GM23248 (cell line): ENCODE measurements around the gene GAMT. TPM values are rescaled to one million over a fixed set of nuclear protein-coding genes. Genes with fewer than 3 reads are reported as not detected.
"Not testable (repeated sequence)": the region's sequence is repeated elsewhere in the genome, so short reads cannot be mapped to it uniquely, and the experiment has no call there.

Source experiments
- DNase-seq: peaks from one replicate; pipeline ENCODE4 v3.0.0-alpha.2; 2015
- H2AFZ ChIP-seq: fragments of 200-600 bp; sonication (generic); 2 replicates; pipeline ENCODE4 v1.6.1; 2016; ENCODE audit warnings: antibody characterized with exemption
- H3F3A ChIP-seq: fragments of 200-600 bp; sonication (generic); 2 replicates; pipeline ENCODE4 v1.6.1; 2016; ENCODE audit warnings: mild to moderate bottlenecking, antibody characterized with exemption, mixed run types; ENCODE audit not compliant: insufficient read depth
- H3K27ac ChIP-seq: fragments of 200-600 bp; sonication (generic); 2 replicates; pipeline ENCODE4 v1.5.1; 2016; ENCODE audit warnings: mild to moderate bottlenecking
- H3K27me3 ChIP-seq: fragments of 200-600 bp; sonication (generic); replicated peaks from 2 replicates; pipeline ENCODE4 v1.6.1; 2016; ENCODE audit warnings: mild to moderate bottlenecking; ENCODE audit not compliant: insufficient read depth
- H3K36me3 ChIP-seq: fragments of 200-600 bp; sonication (generic); 2 replicates; pipeline ENCODE4 v1.6.1; 2016; ENCODE audit warnings: low read depth, mild to moderate bottlenecking
- H3K4me1 ChIP-seq: fragments of 200-600 bp; sonication (generic); 2 replicates; pipeline ENCODE4 v1.6.1; 2016; ENCODE audit warnings: mild to moderate bottlenecking; ENCODE audit not compliant: insufficient read depth
- H3K4me2 ChIP-seq: fragments of 200-600 bp; sonication (generic); one replicate; pipeline ENCODE4 v1.6.1; 2016; ENCODE audit warnings: mild to moderate bottlenecking; ENCODE audit not compliant: unreplicated experiment
- H3K4me3 ChIP-seq: fragments of 200-600 bp; sonication (generic); 2 replicates; pipeline ENCODE4 v1.5.1; 2016; ENCODE audit warnings: mild to moderate bottlenecking
- H3K79me2 ChIP-seq: fragments of 200-600 bp; sonication (generic); 2 replicates; pipeline ENCODE4 v1.6.1; 2016; ENCODE audit warnings: mild to moderate bottlenecking; ENCODE audit not compliant: insufficient read depth
- H3K9ac ChIP-seq: fragments of 200-600 bp; sonication (generic); 2 replicates; pipeline ENCODE4 v1.6.1; 2016; ENCODE audit warnings: mild to moderate bottlenecking
- H3K9me2 ChIP-seq: fragments of 200-600 bp; sonication (generic); 2 replicates; pipeline ENCODE4 v1.6.1; 2016; ENCODE audit warnings: mixed run types, mild to moderate bottlenecking, moderate library complexity; ENCODE audit not compliant: insufficient read depth
- H3K9me3 ChIP-seq: fragments of 200-600 bp; sonication (generic); one replicate; pipeline ENCODE4 v1.6.1; 2017; ENCODE audit warnings: low read depth
- H4K20me1 ChIP-seq: fragments of 200-600 bp; sonication (generic); 2 replicates; pipeline ENCODE4 v1.6.0; 2016; ENCODE audit not compliant: insufficient read depth
- EZH2 ChIP-seq: fragments of 200-600 bp; sonication (generic); IDR thresholded peaks from 2 replicates; pipeline ENCODE4 v1.6.1; 2018; ENCODE audit warnings: antibody characterized with exemption, mild to moderate bottlenecking; ENCODE audit not compliant: insufficient read depth, poor library complexity, severe bottlenecking
- EZH2phosphoT487 ChIP-seq: fragments of 200-600 bp; sonication (generic); IDR thresholded peaks from 2 replicates; pipeline ENCODE4 v1.6.1; 2018; ENCODE audit warnings: antibody characterized with exemption, moderate library complexity, mild to moderate bottlenecking, low read depth; ENCODE audit not compliant: insufficient read depth
- WGBS, 2 experiments: methylation state at CpG; one replicate each; pipeline ENCODE4 v1.1.6; 2015 to 2017; ENCODE audit warnings: low lambda C conversion rate in 2 of 2, low coverage in 1 of 2; ENCODE audit errors: missing lambda C conversion rate in 2 of 2; 5-methylcytosine and 5-hydroxymethylcytosine counted together
- in situ Hi-C: fragments of 300-500 bp; cut with MboI; formaldehyde crosslinking; loops from 2 replicates; pipeline ENCODE4 v1.15.0; 2020
- polyA plus RNA-seq: library from polyadenylated mRNA; unstranded; fragments of >200 nt; fragmentation: Nextera tagmentation; extraction: Ambion mirVana; gene quantifications from 2 replicates; pipeline ENCODE4 v1.2.1, GENCODE V29; 2016
- total RNA-seq: library from RNA; depleted of rRNA; stranded (reverse); fragments of >200 nt; shearing (Covaris generic); gene quantifications from 2 replicates; pipeline ENCODE4 v1.2.3, GENCODE V29; 2014

GAMT gene
- total and polyA plus RNA-seq, 2 experiments from 2014 or later = 43.1 to 43.7 TPM

DNA sequence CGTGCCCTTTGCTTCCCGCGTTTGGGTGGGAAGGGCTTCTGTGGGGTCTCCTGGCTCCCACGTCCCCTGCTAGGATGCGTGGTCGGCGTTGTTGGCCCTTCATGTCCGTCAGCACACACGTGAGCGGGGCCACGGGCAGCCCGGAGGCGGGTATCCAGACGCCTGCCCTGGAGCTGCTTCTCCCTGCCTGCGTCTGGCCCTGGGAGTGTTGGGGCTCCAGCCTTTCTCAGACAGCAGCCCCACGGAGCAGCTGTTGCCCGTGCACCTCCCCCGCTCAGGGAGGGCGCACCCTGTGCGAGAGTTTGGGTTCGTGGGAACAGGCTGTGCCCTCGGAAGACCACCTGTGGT is 20.6 kb upstream of the GAMT start:
- no peak overlapping the region for H3K9ac ChIP-seq
- H3K4me1 ChIP-seq = no peaks in the 10 kb centered on the region
- no peaks in the 10 kb centered on the region for H3K9me2 ChIP-seq
- H3K36me3 ChIP-seq = peaks cover 14% of the 10 kb centered on the region; the same call in 1 of the 2 replicates
- no peak overlapping the region for H3K4me3 ChIP-seq
- 86 to 89% methylated on average over 19 to 21 of the region's 22 CpGs for WGBS, 2 experiments
- peaks cover 98% of the 10 kb centered on the region for H3K79me2 ChIP-seq
- H3K4me2 ChIP-seq = no peak overlapping the region
- H3K27ac ChIP-seq = no peak overlapping the region
- H4K20me1 ChIP-seq = peaks cover 4% of the 10 kb centered on the region; the same call in 1 of the 2 replicates
- H2AFZ ChIP-seq = no peak overlapping the region
- in situ Hi-C loops = no loop called here
- DNase-seq = no peak
- no peaks in the 10 kb centered on the region for H3K9me3 ChIP-seq
- no peaks in the 10 kb centered on the region for H3K27me3 ChIP-seq
- no peak for TF ChIP-seq EZH2
- no peak for TF ChIP-seq EZH2phosphoT487
- H3F3A ChIP-seq = peaks cover 2% of the 10 kb centered on the region; the same call in 1 of the 2 replicates

DNA sequence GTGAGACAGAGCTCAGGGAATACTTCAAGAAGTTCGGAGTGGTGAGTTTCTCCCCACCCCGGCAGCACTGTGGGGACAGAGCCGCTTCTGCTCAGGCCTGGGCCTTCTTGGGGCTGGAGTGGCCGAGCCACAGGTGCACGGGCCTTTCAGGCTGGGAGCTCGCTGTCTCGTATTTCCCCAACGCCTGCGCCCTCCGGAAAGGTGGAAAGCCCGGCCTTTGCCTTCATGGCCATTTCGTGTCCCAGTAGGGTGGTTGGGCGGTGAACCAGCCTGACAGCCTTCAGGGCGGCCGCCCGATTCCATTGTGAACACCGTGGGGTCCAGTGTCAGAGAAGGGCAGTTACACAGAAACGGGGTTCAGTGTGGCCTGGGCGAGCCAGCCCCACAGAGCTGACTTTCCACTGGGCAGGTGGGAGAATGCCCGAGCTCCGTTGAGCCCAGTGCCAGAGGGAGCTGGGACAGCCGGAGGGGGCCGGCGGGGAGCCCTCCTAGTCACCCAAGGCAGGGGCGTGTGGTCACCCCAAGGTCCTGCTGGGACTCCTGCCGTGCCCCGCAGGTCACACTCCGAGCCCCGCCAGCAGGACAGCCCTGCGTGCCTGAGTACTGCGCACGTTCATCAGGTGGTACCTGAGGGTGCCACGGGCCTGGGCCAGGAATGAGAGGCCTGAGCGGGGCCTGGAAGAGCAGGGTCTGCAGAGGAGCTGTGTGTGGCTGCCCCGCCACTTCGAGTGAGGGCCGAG is 20.0 kb upstream of the GAMT start:
- Histone ChIP-seq H3F3A (peaks cover 7% of the 10 kb centered on the region; the same call in 1 of the 2 replicates), H3K4me2 (no peak overlapping the region), H2AFZ (no peak overlapping the region), H3K9me2 (no peaks in the 10 kb centered on the region), H3K4me1 (peaks cover 5% of the 10 kb centered on the region), H3K36me3 (peaks cover 14% of the 10 kb centered on the region; the same call in 1 of the 2 replicates), H3K9me3 (no peaks in the 10 kb centered on the region), H3K27ac (no peak overlapping the region), H3K9ac (no peak overlapping the region), H3K4me3 (no peak overlapping the region), H3K79me2 (peaks cover 98% of the 10 kb centered on the region), H4K20me1 (peaks cover 4% of the 10 kb centered on the region; the same call in 1 of the 2 replicates), H3K27me3 (no peaks in the 10 kb centered on the region)
- no peak for TF ChIP-seq EZH2
- no peak for TF ChIP-seq EZH2phosphoT487
- WGBS, 2 experiments = 91 to 93% methylated on average over 31 to 35 of the region's 37 CpGs
- no peak for DNase-seq
- in situ Hi-C loops = no loop called here

DNA sequence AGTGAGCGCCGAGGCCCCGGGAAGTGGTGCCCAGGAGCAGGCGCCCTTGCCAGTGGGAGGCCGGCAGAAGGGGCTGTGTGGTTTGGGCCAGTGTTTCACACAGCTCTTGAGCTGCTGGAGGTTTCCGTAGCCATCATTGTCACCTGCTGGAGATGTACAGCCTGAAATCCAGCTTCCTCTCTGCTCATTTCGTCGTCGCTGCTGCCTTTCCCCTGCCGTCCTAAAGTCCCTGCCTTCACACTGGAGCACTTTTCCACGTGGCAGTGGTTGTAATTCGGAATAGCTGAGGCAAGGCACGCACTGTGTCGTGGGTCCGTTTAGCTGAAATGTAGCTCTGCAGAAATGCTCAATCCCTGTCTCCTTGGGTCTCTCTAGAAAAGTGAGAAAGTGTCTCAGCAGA is 19.2 kb upstream of the GAMT start:
- Histone ChIP-seq H3K9me2 (no peaks in the 10 kb centered on the region), H3K9me3 (no peaks in the 10 kb centered on the region), H2AFZ (no peak overlapping the region), H3K27me3 (no peaks in the 10 kb centered on the region), H3K4me2 (no peak overlapping the region), H3K4me3 (no peak overlapping the region), H4K20me1 (peaks cover 4% of the 10 kb centered on the region; the same call in 1 of the 2 replicates), H3K27ac (no peak overlapping the region), H3K9ac (no peak overlapping the region), H3K79me2 (peaks cover 98% of the 10 kb centered on the region), H3K36me3 (peaks cover 12% of the 10 kb centered on the region; the same call in 1 of the 2 replicates), H3F3A (peaks cover 7% of the 10 kb centered on the region; the same call in 1 of the 2 replicates), H3K4me1 (peaks cover 13% of the 10 kb centered on the region)
- TF ChIP-seq EZH2phosphoT487 (no peak), EZH2 (no peak)
- in situ Hi-C loops = no loop called here
- DNase-seq = no peak
- 81 to 84% methylated on average over 14 to 15 of the region's 15 CpGs for WGBS, 2 experiments

DNA sequence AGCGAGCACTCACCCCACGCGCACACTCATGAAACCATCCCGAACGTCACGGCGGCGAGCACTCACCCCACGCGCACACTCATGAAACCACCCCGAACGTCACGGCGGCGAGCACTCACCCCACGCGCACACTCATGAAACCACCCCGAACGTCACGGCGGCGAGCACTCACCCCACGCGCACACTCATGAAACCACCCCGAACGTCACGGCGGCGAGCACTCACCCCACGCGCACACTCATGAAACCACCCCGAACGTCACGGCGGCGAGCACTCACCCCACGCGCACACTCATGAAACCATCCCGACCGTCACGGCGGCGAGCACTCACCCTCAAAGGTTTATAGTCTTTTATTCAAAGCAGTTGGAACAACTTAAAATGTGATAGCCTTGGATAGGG is 18.7 kb upstream of the GAMT start:
- H3K36me3 ChIP-seq, H2AFZ ChIP-seq, DNase-seq, H3K27me3 ChIP-seq, H3K9me3 ChIP-seq, in situ Hi-C loops, H3K27ac ChIP-seq, H3F3A ChIP-seq, H3K4me2 ChIP-seq, H3K9ac ChIP-seq, H3K4me3 ChIP-seq, H4K20me1 ChIP-seq, H3K9me2 ChIP-seq: not testable (repeated sequence)
- WGBS, 2 experiments = 95 to 96% methylated on average over 11 to 31 of the region's 43 CpGs
- peaks cover 97% of the 10 kb centered on the region for H3K79me2 ChIP-seq
- H3K4me1 ChIP-seq = peaks cover 14% of the 10 kb centered on the region
